ENCODE results near the gene VTI1A. TPM values are rescaled to one million over a fixed set of nuclear protein-coding genes. Genes with fewer than 3 reads are reported as not detected.

VTI1A gene
- total and polyA plus RNA-seq, 3 donors from 2014 or later, result 25.5 to 85.9 (median 63.4) TPM

- TF ChIP-seq CTCF (IDR thresholded peaks at IDR 0.05) (no peak), POLR2A (IDR thresholded peaks at IDR 0.05) (no peak)
- Histone ChIP-seq H3K27me3 (no peaks in the 10 kb centered on the region), H3K4me1 (peaks cover 14% of the 10 kb centered on the region), H3K27ac (peak overlapping the region; percentile 84 to 92), H3K9me3 (no peaks in the 10 kb centered on the region), H3K36me3 (ENCODE audit: low read depth, missing control alignments) (no peaks in the 10 kb centered on the region), H3K4me3 (peak overlapping the region; percentile 91 to 93)
- DNase-seq, result no peak
- WGBS, 2 donors, result 4 to 5% methylated on average over 16 to 20 of the region's 20 CpGs
- intact Hi-C loops (cut with DNase I; ENCODE audit: low total_unique reads), result no loop called here
Observed at GRCh38 chr10:112446055-112446854, 760 bp upstream of the VTI1A start.

- H3K27ac ChIP-seq, result peak overlapping the region; percentile 84 to 92
- DNase-seq, result no peak
- intact Hi-C loops (cut with DNase I; ENCODE audit: low total_unique reads), result no loop called here
- H3K27me3 ChIP-seq, result no peaks in the 10 kb centered on the region
- H3K36me3 ChIP-seq (ENCODE audit: low read depth, missing control alignments), result no peaks in the 10 kb centered on the region
- H3K4me3 ChIP-seq, result peak overlapping the region; percentile 91 to 93
- H3K4me1 ChIP-seq, result peaks cover 16% of the 10 kb centered on the region
- 3 to 5% methylated on average over 10 of the region's 10 CpGs for WGBS, 2 donors
- no peaks in the 10 kb centered on the region for H3K9me3 ChIP-seq
- no peak for TF ChIP-seq POLR2A (IDR thresholded peaks at IDR 0.05)
- no peak for TF ChIP-seq CTCF (IDR thresholded peaks at IDR 0.05)
Observed at GRCh38 chr10:112447620-112447928, 559 bp downstream of the VTI1A start.

GRCh38 chr10:112448888-112449287 is 1.9 kb downstream of the VTI1A start:
- 46 to 48% methylated on average over 4 of the region's 4 CpGs for WGBS, 2 donors
- DNase-seq, result no peak
- H3K9me3 ChIP-seq, result no peaks in the 10 kb centered on the region
- no peak overlapping the region for H3K27ac ChIP-seq
- H3K4me3 ChIP-seq, result no peak overlapping the region
- H3K36me3 ChIP-seq (ENCODE audit: low read depth, missing control alignments), result no peaks in the 10 kb centered on the region
- peaks cover 16% of the 10 kb centered on the region for H3K4me1 ChIP-seq
- TF ChIP-seq CTCF (IDR thresholded peaks at IDR 0.05), result no peak
- TF ChIP-seq POLR2A (IDR thresholded peaks at IDR 0.05), result no peak
- intact Hi-C loops (cut with DNase I; ENCODE audit: low total_unique reads), result no loop called here
- no peaks in the 10 kb centered on the region for H3K27me3 ChIP-seq

GRCh38 chr10:112454910-112455779 is 8.1 kb downstream of the VTI1A start:
- DNase-seq, result no peak
- Histone ChIP-seq H3K9me3 (no peaks in the 10 kb centered on the region), H3K27me3 (no peaks in the 10 kb centered on the region), H3K36me3 (ENCODE audit: low read depth, missing control alignments) (no peaks in the 10 kb centered on the region), H3K4me1 (peaks cover 2% of the 10 kb centered on the region), H3K27ac (no peak overlapping the region), H3K4me3 (no peak overlapping the region)
- TF ChIP-seq POLR2A (IDR thresholded peaks at IDR 0.05) (no peak), CTCF (IDR thresholded peaks at IDR 0.05) (no peak)
- intact Hi-C loops (cut with DNase I; ENCODE audit: low total_unique reads), result no loop called here
- WGBS, 2 donors, result 55 to 56% methylated on average over 2 of the region's 3 CpGs
